CD14-positive monocyte (primary cell): ENCODE data around the gene WDR7. TPM values are rescaled to one million over a fixed set of nuclear protein-coding genes. Genes with fewer than 3 reads are reported as not detected.

Experiments
- DNase-seq, 3 donors: peaks; one replicate each; pipeline ENCODE4 v3.0.0-alpha.2; 2011 to 2022
- H2AFZ ChIP-seq: 2 replicates; pipeline ENCODE4 v1.6.0; 2012; ENCODE audit warnings: mild to moderate bottlenecking, low read depth, low read length, inconsistent platforms; ENCODE audit not compliant: insufficient read depth, poor library complexity, severe bottlenecking
- H3K27ac ChIP-seq, 2 donors: 1 replicate in 1 of 2; 2 replicates in 1 of 2; pipeline ENCODE4 v1.5.1; 2012 to 2013; ENCODE audit warnings: low read length in 2 of 2, control low read depth in 1 of 2, inconsistent platforms in 1 of 2, low read depth in 1 of 2, mild to moderate bottlenecking in 1 of 2
- H3K27me3 ChIP-seq, 2 donors: one replicate each; pipeline versions ENCODE4 v1.6.0 to v1.6.1; 2011 to 2013; ENCODE audit warnings: low read length in 2 of 2; ENCODE audit not compliant: control insufficient read depth in 2 of 2, insufficient read depth in 2 of 2
- H3K36me3 ChIP-seq, 2 donors: replicated peaks in 1 of 2; 1 replicate in 1 of 2; 2 replicates in 1 of 2; pipeline versions ENCODE4 v1.5.1 to v1.6.1; 2012 to 2013; ENCODE audit warnings: low read length in 2 of 2, control low read depth in 1 of 2, inconsistent platforms in 1 of 2, mild to moderate bottlenecking in 1 of 2; ENCODE audit not compliant: insufficient read depth in 2 of 2, control insufficient read depth in 1 of 2
- H3K4me1 ChIP-seq, 2 donors: 1 replicate in 1 of 2; 2 replicates in 1 of 2; pipeline versions ENCODE4 v1.5.1 to v1.6.1; 2012 to 2013; ENCODE audit warnings: low read length in 2 of 2, control low read depth in 1 of 2, inconsistent platforms in 1 of 2, mild to moderate bottlenecking in 1 of 2, moderate library complexity in 1 of 2; ENCODE audit not compliant: insufficient read depth in 2 of 2, control insufficient read depth in 1 of 2
- H3K4me2 ChIP-seq: replicated peaks from 2 replicates; pipeline ENCODE3; 2012; ENCODE audit warnings: low read length, moderate library complexity, mild to moderate bottlenecking; ENCODE audit not compliant: poor library complexity, severe bottlenecking; ENCODE audit errors: extremely low read depth
- H3K4me3 ChIP-seq, 3 experiments: fragments of 200-600 bp in 1 of 3; sonication (generic) in 1 of 3; replicated peaks in 1 of 3; 1 replicate in 2 of 3; 2 replicates in 1 of 3; pipeline ENCODE4 v1.5.1; 2011 to 2013; ENCODE audit warnings: low read length in 3 of 3, mild to moderate bottlenecking in 3 of 3, control low read depth in 2 of 3, low read depth in 2 of 3, inconsistent platforms in 1 of 3, moderate library complexity in 1 of 3
- H3K79me2 ChIP-seq: 2 replicates; pipeline ENCODE4 v1.6.0; 2012; ENCODE audit warnings: mild to moderate bottlenecking, control low read depth, inconsistent platforms, low read length, moderate library complexity; ENCODE audit not compliant: insufficient read depth
- H3K9ac ChIP-seq: 2 replicates; pipeline ENCODE4 v1.6.0; 2017; ENCODE audit warnings: low read length, mild to moderate bottlenecking; ENCODE audit not compliant: insufficient read depth, poor library complexity, severe bottlenecking
- H3K9me3 ChIP-seq, 2 donors: replicated peaks in 1 of 2; 1 replicate in 1 of 2; 2 replicates in 1 of 2; pipeline versions ENCODE4 v1.5.1 to v1.6.1; 2012 to 2013; ENCODE audit warnings: low read length in 2 of 2, control low read depth in 1 of 2; ENCODE audit not compliant: control insufficient read depth in 1 of 2, insufficient read depth in 1 of 2
- H4K20me1 ChIP-seq: 2 replicates; pipeline ENCODE4 v1.6.0; 2012; ENCODE audit warnings: mild to moderate bottlenecking, low read length, control low read depth, moderate library complexity; ENCODE audit not compliant: insufficient read depth
- H3K27ac Mint-ChIP-seq, 7 donors: one replicate each; pipeline ENCODE4 v1.8.0; 2020; ENCODE audit warnings: mild to moderate bottlenecking in 7 of 7, mixed read lengths in 7 of 7, moderate library complexity in 6 of 7, inconsistent platforms in 2 of 7
- H3K27me3 Mint-ChIP-seq, 3 donors: one replicate each; pipeline ENCODE4 v1.8.0; 2021 to 2022; ENCODE audit warnings: low read depth in 3 of 3, mild to moderate bottlenecking in 3 of 3, mixed read lengths in 3 of 3, moderate library complexity in 3 of 3, inconsistent platforms in 1 of 3
- H3K36me3 Mint-ChIP-seq, 2 donors: one replicate each; pipeline ENCODE4 v1.8.0; 2020; ENCODE audit warnings: mixed read lengths in 2 of 2, inconsistent platforms in 1 of 2, mild to moderate bottlenecking in 1 of 2
- H3K4me1 Mint-ChIP-seq: one replicate; pipeline ENCODE4 v1.8.0; 2020; ENCODE audit warnings: mild to moderate bottlenecking, mixed read lengths
- H3K4me3 Mint-ChIP-seq, 2 donors: one replicate each; pipeline ENCODE4 v1.8.0; 2020; ENCODE audit warnings: mild to moderate bottlenecking in 2 of 2, mixed read lengths in 2 of 2, moderate library complexity in 1 of 2
- H3K9me3 Mint-ChIP-seq, 7 donors: one replicate each; pipeline ENCODE4 v1.8.0; 2020 to 2022; ENCODE audit warnings: mixed read lengths in 7 of 7, mild to moderate bottlenecking in 6 of 7, moderate library complexity in 6 of 7, inconsistent platforms in 2 of 7
- CTCF ChIP-seq: fragments of 200-600 bp; IDR thresholded peaks from one replicate; pipeline ENCODE4 v1.8.0; 2022; ENCODE audit warnings: antibody characterized with exemption, mild to moderate bottlenecking
- WGBS: methylation state at CpG from one replicate; pipeline ENCODE4 v1.1.5; 2013; ENCODE audit warnings: missing lambda C conversion rate; ENCODE audit not compliant: insufficient coverage; 5-methylcytosine and 5-hydroxymethylcytosine counted together
- intact Hi-C, 2 donors: fragments of 100-400 bp; cut with micrococcal nuclease; formaldehyde crosslinking; loops; one replicate each; pipeline versions ENCODE4 v1.15.0 to v1.15.1; 2023
- polyA plus RNA-seq, 3 donors: library from polyadenylated mRNA; depleted of rRNA in 1 of 3; unstranded in 2 of 3; stranded (reverse) in 1 of 3; fragments of 300-500 nt in 2 of 3; fragments of >200 nt in 1 of 3; fragmentation: Illumina TruSeq in 2 of 3; gene quantifications; 1 replicate in 2 of 3; 2 replicates in 1 of 3; pipeline ENCODE4 v1.2.3, GENCODE V29; 2012 to 2021

Gene WDR7
- polyA plus RNA-seq, 3 donors, result 9.1 to 23.6 (median 9.5) TPM

GRCh38 chr18:56823986-56824565 is 172.9 kb downstream of the WDR7 start:
- Histone ChIP-seq H3K9ac (no peak overlapping the region), H3K4me1 (peaks cover 25 to 30% of the 10 kb centered on the region in 2 donors), H3K4me2 (no peak overlapping the region), H3K9me3 (no peaks in the 10 kb centered on the region), H3K79me2 (no peaks in the 10 kb centered on the region), H2AFZ (no peak overlapping the region), H3K27ac (peak overlapping the region in 1 of 2 donors; percentile 82), H3K27me3 (no peaks in the 10 kb centered on the region), H4K20me1 (no peaks in the 10 kb centered on the region), H3K4me3 (no peak overlapping the region), H3K36me3 (peaks cover 0 to 2% of the 10 kb centered on the region in 2 donors)
- intact Hi-C loops, result no loop called here
- peaks cover 0 to 2% (median 0%) of the 10 kb centered on the region in 7 donors for H3K9me3 Mint-ChIP-seq
- WGBS, result no CpG with 5 or more reads among the region's 1 CpG
- H3K27me3 Mint-ChIP-seq, result peaks cover 0 to 3% (median 0%) of the 10 kb centered on the region in 3 donors
- no peak overlapping the region for H3K4me3 Mint-ChIP-seq
- peaks cover 18% of the 10 kb centered on the region in 2 donors for H3K36me3 Mint-ChIP-seq
- peak; percentile 30 to 58 (median 30) for DNase-seq
- H3K4me1 Mint-ChIP-seq, result peaks cover 24% of the 10 kb centered on the region
- H3K27ac Mint-ChIP-seq, result peak overlapping the region; percentile 8 to 93 (median 78)
- no peak for TF ChIP-seq CTCF

GRCh38 chr18:56825321-56825720 is 174.2 kb downstream of the WDR7 start:
- peaks cover 25 to 30% of the 10 kb centered on the region in 2 donors for H3K4me1 ChIP-seq
- H3K27ac ChIP-seq, result peak overlapping the region in 1 of 2 donors; percentile 82
- H3K27me3 ChIP-seq, result no peaks in the 10 kb centered on the region
- Mint-ChIP-seq H3K27me3 (peaks cover 0 to 3% (median 0%) of the 10 kb centered on the region in 3 donors), H3K27ac (peak overlapping the region; percentile 78 to 93 (median 89)), H3K4me1 (peaks cover 24% of the 10 kb centered on the region), H3K4me3 (peak overlapping the region in 1 of 2 donors; percentile 48), H3K9me3 (peaks cover 0 to 2% (median 0%) of the 10 kb centered on the region in 7 donors), H3K36me3 (peaks cover 20 to 23% of the 10 kb centered on the region in 2 donors)
- no peaks in the 10 kb centered on the region for H3K79me2 ChIP-seq
- no peaks in the 10 kb centered on the region for H3K36me3 ChIP-seq
- H3K9ac ChIP-seq, result no peak overlapping the region
- intact Hi-C loops, result no loop called here
- no peaks in the 10 kb centered on the region for H4K20me1 ChIP-seq
- H3K4me2 ChIP-seq, result peak overlapping the region; percentile 56
- peak overlapping the region in 1 of 3 experiments; percentile 60 for H3K4me3 ChIP-seq
- TF ChIP-seq CTCF, result no peak
- no peak overlapping the region for H2AFZ ChIP-seq
- no CpG with 5 or more reads among the region's 1 CpG for WGBS
- H3K9me3 ChIP-seq, result no peaks in the 10 kb centered on the region
- DNase-seq, result peak; percentile 52 to 70 (median 65)
